Measurements from ENCODE around the gene FAM174C.

FAM174C gene

DNA sequence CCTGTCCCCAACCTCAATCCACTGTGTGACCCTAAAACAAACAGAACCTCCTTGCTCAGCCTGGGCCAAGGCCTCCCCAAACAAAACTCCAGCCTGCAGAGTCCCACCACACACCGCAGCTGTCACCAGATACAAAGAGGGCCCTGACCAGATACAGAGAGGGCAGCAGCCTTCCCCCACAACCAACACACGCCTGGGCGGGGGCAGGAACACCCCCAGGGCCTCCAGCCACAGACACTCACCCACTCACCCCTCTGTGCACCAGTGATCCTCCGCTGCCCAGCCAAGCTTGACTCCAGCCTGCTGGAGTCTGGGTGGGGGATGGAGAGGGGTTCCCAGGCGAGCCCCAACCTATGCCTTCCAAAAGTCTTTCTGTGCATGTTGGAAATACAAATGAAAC is 12.1 kb upstream of the FAM174C start:
- no peak for DNase-seq

DNA sequence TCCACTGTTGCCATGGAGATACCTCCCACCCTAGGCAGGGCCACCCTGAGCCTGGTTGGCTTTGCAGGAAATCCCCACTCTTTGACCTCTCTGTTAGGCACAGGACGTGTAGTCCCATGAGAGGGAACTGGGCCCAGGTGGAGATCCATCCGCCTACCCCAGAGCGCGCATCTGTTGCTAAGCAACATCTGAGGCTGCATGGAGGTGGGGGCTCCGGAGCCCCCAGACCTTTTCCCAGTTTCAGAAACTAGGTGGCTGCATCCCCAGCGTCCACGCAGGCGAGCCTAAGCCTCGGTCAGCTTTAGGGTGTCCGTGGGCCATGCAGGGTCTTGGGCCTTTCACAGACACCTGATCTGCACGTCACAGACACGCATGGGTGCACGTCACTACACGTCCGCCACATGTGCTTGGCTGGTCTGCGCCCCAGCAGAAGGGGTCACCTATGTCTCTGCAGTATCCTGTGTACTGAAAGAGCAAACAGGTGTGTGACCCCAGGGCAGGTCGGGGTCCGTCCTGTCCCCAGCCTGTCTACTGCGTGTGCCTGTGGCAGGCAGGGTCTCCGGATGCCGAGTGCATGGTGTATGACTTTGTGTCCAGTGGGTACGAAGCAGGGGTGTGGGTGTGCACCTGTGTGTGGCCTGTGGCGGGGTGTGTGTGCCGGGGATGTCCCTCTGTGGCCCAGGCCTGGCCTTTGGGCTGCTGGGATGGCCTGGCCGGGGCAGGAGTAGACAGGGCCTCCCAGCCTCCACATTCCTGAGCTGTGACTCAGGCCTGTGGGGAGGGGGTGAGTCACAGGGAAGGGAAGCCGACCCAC is 10.3 kb upstream of the FAM174C start:
- no peak for DNase-seq

DNA sequence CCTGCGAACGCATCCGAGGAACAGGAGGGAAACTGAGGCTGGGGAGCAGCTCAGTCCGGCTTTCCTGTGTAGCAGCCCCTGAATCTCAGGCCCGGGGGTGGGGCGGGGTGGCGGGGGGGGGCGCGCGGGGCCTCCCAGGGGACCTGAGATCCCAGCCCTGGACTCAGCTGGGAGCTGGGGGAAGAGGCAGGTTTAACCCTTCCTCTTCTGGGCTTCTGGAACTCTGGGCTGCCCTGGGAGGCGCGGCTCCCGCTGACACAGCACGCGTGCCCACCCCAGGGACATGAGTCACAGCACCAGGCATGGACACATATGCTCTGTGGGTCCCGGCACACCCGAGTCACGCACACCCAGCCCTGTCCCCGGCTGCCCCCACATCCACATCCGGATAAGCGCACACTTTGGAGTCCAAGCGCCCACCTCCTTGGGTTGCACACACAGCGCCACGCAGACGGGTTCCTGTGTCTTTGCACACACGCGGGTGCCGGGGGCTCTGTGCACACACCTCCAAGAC is 9.7 kb upstream of the FAM174C start:
- DNase-seq: no peak

DNA sequence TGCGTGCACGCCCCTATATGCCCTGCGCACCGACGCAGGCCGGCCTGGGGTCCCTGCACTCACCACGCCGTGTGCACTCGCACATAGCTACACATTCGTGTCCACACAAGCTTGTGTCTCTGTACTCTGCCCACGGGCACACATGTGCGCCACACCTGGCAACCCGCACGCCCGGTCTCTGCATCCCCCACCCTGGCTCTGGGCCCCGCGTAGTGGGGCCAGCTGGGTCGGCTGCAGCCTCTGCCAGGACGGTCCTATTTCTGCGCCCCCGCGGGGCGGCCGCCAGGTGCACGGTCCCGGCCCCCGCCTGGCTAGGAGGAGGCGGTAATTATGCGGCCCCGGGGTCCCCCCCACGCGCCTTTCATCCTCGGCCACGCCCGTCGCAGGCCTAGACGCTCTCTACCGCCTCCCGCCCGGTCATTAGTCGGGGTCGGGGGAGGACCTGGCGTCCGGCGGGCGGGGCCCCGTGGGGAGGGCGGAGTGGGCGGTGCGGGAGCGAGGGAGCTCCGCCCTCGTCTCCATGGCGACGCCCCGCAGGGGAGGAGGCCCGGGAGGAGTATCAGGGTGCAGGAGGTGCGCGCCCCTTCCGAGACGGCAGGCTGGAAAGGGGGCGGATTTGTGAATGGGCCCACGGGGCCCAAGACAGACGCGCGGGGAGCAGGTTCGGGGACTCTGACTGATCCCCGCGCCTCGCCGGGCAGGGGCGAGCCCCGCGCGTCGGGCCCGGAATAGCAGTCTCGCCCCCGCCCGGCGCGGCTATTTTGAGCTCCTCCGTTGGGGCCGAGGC is 9.0 kb upstream of the FAM174C start:
- peak; percentile 55 for DNase-seq

DNA sequence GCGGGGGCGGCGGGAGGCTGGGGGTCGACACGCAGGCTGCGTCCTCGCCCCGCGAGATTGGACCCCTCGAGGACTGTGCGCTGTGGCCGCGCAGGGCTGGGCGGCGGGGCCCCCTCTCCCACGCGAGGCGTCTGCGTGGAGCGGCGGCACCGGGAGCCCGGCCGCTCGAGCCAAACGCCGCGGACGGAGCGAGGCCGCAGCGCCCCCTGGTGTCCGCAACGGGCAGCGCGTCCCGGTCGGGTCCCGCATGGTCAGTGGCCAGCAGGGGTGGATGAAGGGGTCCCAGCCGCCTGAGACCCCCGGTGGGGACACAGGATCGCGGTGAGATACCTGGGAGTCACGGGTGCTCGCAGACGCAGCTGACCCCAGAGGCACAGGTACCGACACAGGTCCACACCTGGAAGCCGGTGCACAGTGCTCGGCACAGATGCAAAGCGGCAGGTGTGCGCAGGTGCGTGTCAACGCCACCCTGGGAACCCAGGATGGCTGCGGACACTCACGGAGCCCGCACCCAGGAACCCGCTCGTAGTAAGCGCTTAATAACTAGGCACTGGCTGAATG is 8.3 kb upstream of the FAM174C start:
- DNase-seq: peak; percentile 60

DNA sequence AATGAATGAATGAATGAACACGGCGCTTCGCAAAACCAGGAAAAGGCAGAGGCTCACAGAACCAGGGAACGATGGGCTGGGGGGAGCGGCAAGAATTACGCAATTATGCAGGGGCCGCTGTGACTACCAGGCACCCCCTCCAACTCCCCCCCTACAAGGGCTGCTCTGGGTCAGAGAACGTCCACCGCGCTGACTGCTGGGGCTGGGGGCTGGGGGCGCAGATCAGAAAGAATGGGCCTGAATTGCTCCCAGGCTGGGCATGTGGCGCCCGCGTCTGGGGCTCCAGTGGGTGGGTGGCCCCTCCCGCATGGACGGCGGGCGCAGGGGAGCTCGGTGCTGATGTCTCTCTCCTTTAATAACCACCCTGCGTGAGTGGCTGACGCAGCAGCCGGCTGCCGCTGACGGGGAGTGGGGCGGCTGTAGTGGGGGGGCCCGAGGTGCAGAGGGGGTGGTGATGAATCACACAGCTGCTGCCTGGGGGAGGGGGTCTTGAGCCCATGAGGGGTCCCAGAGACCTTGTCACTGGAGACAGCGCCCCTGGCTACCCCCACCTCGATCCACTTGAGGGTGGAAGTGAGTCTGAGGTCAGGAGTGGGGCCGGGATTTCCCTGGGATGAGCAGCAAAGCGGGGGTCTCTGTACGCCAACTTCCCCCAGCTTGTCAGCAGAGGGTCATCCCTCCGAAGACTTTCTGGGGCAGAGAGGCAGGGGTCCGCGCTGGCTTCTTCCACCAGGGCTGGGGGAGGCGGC is 7.7 kb upstream of the FAM174C start:
- DNase-seq: no peak

DNA sequence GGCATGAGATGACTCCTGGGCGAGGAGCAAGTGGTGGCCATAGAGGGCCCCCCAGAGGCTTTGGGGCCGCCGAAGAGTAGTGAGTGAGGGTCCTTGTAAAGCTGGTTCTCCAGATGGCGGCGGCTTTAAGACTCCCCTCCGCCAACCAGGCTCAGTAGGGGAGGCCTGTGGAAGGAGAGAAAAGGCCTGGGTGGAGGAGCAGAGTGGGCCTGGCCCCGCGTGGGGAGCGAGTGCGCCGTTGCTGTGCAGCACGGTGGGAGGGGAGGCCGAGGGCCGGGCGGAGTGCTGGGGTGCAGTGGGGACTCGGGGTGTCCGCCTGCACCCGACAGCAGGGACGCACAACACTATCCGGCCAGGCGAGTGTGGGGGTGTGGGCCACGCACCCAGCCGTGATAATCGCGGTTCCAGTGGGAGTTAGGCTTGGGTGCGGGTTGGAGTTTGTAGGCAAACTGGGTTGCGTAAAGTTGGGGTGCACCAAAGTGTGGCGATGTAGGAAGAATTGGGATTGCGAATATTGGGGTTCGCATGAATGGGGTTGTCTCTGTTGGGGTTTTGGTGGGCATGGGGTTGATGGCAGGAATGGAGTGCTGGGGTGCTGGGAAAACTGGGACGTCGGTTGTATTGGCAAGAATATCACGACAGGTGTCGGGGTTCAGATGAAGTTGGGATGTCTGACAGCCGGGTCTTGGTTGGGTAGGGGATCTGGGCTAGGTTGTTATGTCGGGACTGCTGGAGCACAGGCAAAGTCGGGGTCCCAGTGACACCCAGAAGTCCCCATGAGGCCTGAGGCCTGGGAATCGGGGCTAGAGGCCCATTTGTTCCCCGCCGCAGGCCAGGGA is 6.9 kb upstream of the FAM174C start:
- no peak for DNase-seq

DNA sequence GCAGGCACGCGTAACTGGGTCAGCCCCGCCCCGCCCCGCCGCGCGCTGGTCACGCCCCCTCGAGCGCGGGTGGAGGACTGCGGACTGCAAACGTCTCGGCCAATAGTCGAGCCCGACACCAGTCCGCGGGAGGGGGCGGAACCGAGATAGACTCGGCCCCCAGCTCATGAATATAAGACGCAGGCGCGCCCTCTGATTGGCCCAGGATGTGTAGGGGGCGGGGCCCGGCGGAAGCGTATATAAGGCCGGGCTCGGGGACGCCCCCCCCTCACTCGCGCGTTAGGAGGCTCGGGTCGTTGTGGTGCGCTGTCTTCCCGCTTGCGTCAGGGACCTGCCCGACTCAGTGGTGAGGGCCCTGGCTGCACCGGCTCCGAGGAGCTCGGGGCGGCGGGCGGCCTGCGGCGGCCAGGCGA is 6.3 kb upstream of the FAM174C start, which contains the start of gene CIRBP:
CIRBP (plus strand) TSS at position 268 of the 413 bp plus-strand sequence. CDS start 1,602 bp downstream, outside the sequence.
- peak; percentile 99 for DNase-seq

DNA sequence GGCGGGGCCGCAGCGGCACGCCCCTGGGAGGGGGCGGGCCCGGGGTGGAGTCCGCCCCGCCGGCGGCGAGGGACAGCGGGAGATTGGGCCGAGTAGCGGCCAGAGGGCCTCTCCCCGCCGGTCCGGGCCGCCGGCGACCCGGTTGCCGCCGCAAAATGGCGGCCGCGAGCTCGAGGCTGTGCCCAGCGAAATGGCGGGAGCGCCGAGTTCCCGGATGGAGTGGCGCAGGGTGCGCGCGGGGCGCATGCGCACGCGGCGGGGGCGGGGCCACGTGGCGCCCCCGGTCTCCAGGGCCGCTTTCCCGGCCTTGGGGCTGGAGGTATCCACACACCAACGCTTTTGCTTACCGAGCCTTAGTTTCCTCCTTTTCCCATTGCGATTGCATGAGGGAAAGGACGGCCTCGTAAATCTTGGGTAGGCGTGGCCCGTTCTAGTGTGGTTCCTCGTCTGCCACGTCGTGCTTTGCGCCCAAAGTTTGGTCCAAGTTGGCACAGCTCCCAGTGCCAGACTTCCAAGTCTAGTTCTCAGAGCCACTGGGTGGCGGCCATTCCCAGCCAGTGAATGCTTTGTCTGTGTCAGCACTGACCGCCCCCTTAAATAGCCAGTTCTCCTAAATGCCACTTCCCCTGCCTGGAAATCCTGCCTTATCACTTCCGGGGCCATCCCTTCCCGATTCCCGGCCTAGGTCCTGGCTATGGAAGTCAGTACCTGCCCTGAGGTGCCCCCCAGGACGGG is 5.7 kb upstream of the FAM174C start:
- peak; percentile 79 for DNase-seq

DNA sequence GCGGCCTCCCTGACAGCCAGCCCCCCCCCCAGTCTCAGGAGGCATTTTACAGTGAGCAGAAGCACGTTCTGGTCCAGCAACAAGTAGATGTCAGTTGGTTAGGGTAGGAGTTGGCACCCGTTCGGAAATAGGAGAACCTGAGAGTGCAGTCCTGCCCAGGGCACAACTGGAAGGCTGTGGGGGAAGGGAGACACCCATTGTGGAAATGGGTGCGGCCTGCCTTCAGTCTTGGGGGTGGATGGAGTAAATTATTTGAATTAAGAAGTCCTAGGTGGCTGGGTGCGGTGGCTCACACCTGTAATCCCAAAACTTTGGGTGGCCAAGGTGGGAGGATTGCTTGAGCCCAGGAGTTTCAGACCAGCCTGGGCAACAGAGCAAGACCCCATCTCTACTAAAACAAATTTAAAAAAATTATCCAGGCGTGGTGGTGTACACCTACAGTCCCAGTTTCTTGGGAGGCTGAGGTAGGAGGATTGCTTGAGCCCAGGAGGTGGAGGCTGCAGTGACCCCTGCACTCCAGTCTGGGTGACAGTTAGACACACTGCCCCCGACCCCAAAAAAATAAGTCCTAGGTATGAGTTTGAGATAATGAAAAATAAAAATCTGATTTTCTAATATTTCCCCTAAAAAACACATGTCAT is 5.0 kb upstream of the FAM174C start:
- DNase-seq: no peak

DNA sequence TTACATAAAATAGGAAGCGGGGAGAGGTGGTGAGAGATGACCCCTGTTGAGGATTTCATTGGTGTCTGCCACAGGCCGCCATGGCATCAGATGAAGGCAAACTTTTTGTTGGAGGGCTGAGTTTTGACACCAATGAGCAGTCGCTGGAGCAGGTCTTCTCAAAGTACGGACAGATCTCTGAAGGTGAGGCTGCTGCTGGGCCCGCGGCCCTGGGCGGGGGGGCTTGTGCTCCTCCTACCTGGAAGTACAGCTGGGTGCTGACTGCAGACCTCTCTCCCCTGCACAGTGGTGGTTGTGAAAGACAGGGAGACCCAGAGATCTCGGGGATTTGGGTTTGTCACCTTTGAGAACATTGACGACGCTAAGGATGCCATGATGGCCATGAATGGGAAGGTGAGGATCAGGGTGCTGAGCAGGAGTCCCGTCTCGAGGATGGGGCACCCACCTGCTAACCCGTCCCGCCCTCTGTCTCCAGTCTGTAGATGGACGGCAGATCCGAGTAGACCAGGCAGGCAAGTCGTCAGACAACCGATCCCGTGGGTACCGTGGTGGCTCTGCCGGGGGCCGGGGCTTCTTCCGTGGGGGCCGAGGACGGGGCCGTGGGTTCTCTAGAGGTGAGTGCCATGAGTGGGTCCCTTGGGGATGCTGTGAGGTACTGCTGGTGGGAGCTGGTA is 4.3 kb upstream of the FAM174C start:
- DNase-seq: no peak

DNA sequence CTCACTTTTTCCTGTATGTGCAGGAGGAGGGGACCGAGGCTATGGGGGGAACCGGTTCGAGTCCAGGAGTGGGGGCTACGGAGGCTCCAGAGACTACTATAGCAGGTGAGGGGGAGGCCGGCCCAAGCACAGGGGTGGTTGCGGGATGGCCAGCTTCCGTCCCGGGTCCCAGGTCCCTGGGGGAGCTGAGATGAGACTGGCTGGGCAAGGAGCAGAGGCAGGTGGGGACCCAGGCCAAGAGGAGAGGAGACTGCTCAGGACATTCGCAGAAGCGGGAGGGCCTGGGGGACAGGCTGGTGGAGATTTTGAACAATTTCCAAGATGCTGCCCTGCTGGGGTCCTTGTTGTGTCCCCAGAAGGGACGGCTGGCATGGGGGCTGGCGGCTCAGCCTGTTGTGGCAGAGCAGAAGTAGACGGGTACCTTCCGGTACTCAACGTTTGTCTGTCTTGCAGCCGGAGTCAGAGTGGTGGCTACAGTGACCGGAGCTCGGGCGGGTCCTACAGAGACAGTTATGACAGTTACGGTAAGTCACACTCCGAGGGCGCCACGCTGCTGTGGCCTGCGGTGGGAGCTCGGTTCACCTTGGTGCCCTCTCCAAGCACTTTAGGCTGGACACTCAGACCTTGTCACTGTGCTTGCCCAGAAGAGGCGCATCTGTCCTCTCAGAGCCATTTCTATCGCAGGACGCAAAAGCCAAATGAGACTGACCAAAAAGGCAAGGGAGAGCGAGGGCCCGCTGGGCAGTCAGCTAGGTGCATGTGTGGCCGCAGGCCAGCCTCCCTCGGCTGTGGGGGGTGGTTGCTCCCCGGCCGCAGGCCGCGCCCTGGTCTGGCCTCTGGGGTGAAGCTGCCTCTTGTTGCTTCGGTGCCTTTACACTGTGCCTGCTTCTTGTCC is 3.6 kb upstream of the FAM174C start:
- DNase-seq: no peak

DNA sequence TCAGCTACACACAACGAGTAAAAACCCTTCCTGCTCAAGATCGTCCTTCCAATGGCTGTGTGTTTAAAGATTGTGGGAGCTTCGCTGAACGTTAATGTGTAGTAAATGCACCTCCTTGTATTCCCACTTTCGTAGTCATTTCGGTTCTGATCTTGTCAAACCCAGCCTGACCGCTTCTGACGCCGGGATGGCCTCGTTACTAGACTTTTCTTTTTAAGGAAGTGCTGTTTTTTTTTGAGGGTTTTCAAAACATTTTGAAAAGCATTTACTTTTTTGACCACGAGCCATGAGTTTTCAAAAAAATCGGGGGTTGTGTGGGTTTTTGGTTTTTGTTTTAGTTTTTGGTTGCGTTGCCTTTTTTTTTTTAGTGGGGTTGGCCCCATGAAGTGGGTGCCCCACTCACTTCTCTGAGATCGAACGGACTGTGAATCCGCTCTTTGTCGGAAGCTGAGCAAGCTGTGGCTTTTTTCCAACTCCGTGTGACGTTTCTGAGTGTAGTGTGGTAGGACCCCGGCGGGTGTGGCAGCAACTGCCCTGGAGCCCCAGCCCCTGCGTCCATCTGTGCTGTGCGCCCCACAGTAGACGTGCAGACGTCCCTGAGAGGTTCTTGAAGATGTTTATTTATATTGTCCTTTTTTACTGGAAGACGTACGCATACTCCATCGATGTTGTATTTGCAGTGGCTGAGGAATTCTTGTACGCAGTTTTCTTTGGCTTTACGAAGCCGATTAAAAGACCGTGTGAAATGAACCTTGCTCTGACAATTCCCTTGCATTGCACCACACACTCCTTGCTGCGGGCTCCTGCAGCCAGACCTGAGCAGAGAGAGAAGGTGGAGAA is 2.7 kb upstream of the FAM174C start:
- no peak for DNase-seq

DNA sequence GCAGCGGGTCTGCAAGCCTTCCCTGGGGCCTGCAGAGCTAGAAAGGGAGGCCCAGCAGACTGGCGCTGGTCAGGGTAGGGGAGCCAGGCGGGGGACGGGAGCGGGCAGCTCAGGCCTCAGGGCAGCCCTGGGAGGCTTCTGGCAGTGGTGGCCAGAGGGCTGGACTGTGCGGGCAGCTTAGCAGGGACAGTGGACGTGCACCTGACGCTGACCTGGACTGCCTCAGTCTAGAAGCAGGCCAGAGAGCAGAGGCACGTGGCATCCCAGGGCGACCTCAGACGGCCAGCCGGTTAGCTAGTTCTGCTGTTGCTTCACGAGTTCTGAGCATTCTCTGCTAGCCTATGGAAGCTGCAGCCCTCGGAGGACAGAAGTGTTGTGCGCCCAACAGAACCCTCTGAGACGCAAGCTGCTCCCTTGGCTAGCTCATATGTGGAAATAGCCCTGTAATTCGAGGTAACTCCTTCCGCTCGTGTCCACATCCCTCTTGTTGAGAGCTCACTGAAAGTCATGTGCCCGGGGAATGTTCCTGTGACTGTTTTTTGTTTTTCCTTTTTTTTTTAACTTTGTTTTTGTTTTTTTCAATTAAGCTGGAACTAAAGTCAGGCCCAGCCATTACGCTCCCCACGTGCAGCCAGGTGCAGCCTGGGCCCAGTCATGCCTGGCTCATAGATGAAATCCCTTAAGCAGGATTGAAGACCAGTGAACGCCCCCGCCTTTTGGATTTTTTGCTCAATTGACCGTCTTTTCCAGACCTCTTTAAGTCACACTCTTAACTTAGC is 1.9 kb upstream of the FAM174C start:
- DNase-seq: no peak

DNA sequence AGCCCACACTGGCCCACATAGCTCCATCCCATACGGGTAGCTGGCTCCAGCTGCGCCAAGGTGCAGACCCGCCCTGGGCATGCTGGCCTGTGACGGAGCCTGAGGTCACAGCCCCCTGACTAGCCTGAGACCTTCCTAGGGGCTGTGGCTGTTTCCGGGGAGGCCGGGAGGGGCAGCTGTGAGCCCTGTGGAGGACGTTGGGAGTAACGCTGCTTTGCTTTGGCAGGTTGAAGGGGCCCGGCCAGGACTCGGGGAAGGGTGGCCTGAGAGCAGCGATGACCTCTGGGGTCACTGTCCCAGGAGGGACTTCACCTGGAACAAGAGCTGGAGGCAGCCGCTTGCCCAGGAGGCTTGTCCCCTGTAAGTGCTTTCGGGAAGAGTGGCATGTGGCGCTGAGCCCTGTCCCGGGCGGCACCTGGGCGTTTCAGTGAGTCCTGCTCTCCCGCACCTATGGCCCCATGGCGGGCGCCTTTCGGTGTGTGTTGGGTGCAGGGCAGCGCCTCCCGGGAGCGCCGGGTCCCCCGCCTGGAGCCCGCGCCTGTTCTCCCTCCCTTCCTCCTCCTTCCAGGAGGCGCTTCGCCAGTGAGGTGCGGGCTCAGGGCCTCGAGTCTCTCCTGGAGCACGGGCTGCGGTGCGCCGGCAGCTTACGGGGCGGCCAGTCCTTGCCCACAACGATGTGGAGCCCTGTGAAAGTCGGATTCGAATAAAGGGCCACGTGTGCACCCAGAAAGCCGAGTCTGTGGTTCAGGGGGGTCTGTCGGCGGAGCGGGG is 1.1 kb upstream of the FAM174C start:
- DNase-seq: no peak

DNA sequence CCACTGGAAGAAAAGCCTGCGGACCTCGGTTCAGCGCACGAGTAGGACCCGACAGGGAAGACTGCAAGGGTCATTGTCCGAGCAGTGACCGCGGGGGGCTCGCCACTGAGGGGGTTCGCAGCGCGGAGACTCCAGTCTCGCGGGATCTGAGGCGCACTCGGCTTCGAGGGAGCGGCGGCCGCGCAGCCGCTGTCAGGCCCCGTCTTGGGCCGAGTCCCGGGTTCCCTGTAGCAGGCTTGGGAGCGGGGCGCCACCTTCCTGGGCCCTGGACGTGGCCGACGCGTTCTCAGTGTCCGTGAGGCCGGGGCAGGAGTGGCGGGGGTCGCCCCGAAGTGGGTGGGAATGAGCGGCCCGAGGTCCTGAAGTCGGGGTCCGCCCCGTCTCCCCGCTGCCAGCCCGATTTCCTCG is 474 bp upstream of the FAM174C start:
- no peak for DNase-seq
